B cell (primary cell): ENCODE results near the gene IFRD2.

Experiments used
- CTCF ChIP-seq: fragments of 200-600 bp; IDR thresholded peaks from one replicate; pipeline ENCODE4 v1.8.0; 2022; ENCODE audit warnings: antibody characterized with exemption, mild to moderate bottlenecking
- EZH2 ChIP-seq: IDR thresholded peaks from 2 replicates; pipeline ENCODE4 v1.6.1; 2012; ENCODE audit warnings: borderline replicate concordance, low read depth, mild to moderate bottlenecking, moderate library complexity, low read length; ENCODE audit not compliant: insufficient read depth, poor library complexity, severe bottlenecking

- TF ChIP-seq CTCF (peak; percentile 83), EZH2 (no peak)
Measured at GRCh38 chr3:50324351-50325112, 32.3 kb upstream of the IFRD2 start.
